ENCODE results near the gene B3GAT2.

DNA sequence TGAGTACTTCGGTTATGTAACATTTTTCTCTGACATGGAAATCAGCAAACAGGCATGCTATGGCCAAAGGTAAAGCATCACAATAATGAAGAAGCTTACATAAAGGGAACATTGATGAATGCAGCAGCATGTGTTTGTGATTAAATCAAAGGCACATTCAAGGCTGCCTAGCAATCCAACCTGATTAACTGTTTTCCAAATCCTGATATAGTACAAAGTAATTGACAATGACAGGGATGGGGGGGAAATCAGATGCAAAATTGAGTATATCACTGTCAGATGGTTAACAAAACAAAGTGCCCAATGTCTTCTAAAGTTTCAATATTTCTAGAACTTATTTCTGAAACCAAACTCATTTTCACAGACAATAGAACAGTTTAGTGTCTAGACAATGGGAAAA, 39.2 kb upstream of the B3GAT2 start:
- no peak for TF ChIP-seq POLR2AphosphoS5 (IDR thresholded peaks at IDR 0.05; ENCODE audit: low read depth, low read length)
- TF ChIP-seq, protein P1, sequence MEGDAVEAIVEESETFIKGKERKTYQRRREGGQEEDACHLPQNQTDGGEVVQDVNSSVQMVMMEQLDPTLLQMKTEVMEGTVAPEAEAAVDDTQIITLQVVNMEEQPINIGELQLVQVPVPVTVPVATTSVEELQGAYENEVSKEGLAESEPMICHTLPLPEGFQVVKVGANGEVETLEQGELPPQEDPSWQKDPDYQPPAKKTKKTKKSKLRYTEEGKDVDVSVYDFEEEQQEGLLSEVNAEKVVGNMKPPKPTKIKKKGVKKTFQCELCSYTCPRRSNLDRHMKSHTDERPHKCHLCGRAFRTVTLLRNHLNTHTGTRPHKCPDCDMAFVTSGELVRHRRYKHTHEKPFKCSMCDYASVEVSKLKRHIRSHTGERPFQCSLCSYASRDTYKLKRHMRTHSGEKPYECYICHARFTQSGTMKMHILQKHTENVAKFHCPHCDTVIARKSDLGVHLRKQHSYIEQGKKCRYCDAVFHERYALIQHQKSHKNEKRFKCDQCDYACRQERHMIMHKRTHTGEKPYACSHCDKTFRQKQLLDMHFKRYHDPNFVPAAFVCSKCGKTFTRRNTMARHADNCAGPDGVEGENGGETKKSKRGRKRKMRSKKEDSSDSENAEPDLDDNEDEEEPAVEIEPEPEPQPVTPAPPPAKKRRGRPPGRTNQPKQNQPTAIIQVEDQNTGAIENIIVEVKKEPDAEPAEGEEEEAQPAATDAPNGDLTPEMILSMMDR (IDR thresholded peaks at IDR 0.05), result no peak
- TF ChIP-seq, protein P2, sequence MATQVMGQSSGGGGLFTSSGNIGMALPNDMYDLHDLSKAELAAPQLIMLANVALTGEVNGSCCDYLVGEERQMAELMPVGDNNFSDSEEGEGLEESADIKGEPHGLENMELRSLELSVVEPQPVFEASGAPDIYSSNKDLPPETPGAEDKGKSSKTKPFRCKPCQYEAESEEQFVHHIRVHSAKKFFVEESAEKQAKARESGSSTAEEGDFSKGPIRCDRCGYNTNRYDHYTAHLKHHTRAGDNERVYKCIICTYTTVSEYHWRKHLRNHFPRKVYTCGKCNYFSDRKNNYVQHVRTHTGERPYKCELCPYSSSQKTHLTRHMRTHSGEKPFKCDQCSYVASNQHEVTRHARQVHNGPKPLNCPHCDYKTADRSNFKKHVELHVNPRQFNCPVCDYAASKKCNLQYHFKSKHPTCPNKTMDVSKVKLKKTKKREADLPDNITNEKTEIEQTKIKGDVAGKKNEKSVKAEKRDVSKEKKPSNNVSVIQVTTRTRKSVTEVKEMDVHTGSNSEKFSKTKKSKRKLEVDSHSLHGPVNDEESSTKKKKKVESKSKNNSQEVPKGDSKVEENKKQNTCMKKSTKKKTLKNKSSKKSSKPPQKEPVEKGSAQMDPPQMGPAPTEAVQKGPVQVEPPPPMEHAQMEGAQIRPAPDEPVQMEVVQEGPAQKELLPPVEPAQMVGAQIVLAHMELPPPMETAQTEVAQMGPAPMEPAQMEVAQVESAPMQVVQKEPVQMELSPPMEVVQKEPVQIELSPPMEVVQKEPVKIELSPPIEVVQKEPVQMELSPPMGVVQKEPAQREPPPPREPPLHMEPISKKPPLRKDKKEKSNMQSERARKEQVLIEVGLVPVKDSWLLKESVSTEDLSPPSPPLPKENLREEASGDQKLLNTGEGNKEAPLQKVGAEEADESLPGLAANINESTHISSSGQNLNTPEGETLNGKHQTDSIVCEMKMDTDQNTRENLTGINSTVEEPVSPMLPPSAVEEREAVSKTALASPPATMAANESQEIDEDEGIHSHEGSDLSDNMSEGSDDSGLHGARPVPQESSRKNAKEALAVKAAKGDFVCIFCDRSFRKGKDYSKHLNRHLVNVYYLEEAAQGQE (IDR thresholded peaks at IDR 0.05; ENCODE audit: insufficient read depth in 1 of 2, low read depth in 2 of 2, low read length in 1 of 2), result no peak
- no peak for TF ChIP-seq TCF7L2 (IDR thresholded peaks at IDR 0.05; ENCODE audit: low read depth, low read length)
- TF ChIP-seq SIN3A (IDR thresholded peaks at IDR 0.05; ENCODE audit: borderline replicate concordance, insufficient read depth, low read depth, low read length), result no peak
